NT2/D1 (cell line): ENCODE data around the gene RNPEPL1.

Experiments used
- DNase-seq: peaks from one replicate; pipeline ENCODE4 v3.0.0-alpha.2; 2011; ENCODE audit warnings: low read depth, low spot score
- H3K27me3 ChIP-seq: 2 replicates; pipeline ENCODE4 v1.6.0; 2011; ENCODE audit warnings: mild to moderate bottlenecking; ENCODE audit not compliant: insufficient read length, insufficient read depth
- H3K36me3 ChIP-seq: 2 replicates; pipeline ENCODE4 v1.6.1; 2011; ENCODE audit warnings: mild to moderate bottlenecking, low read length, mixed read lengths; ENCODE audit not compliant: insufficient read depth, insufficient read length
- H3K4me1 ChIP-seq: 2 replicates; pipeline ENCODE4 v1.5.1; 2011; ENCODE audit not compliant: insufficient read depth, insufficient read length
- H3K4me3 ChIP-seq: 2 replicates; pipeline ENCODE4 v1.5.1; 2011; ENCODE audit warnings: low read depth; ENCODE audit not compliant: insufficient read length
- H3K9ac ChIP-seq: 2 replicates; pipeline ENCODE4 v1.6.0; 2011; ENCODE audit warnings: low read depth; ENCODE audit not compliant: insufficient read length
- H3K9me3 ChIP-seq: 2 replicates; pipeline ENCODE4 v1.5.1; 2011; ENCODE audit warnings: mild to moderate bottlenecking, low read length; ENCODE audit not compliant: insufficient read depth
- SUZ12 ChIP-seq: IDR thresholded peaks from 2 replicates; pipeline ENCODE4 v1.6.1; 2011; ENCODE audit not compliant: insufficient read length, insufficient read depth; ENCODE audit errors: extremely low read depth
- YY1 ChIP-seq: IDR thresholded peaks from 2 replicates; pipeline ENCODE4 v1.6.1; 2011; ENCODE audit not compliant: insufficient read length, insufficient read depth
- ZNF274 ChIP-seq: IDR thresholded peaks from 2 replicates; pipeline ENCODE4 v1.6.1; 2011; ENCODE audit warnings: mild to moderate bottlenecking, low read depth, low read length

Gene RNPEPL1

GRCh38 chr2:240577281-240578109, 9.2 kb downstream of the RNPEPL1 start:
- no peak overlapping the region for H3K9ac ChIP-seq
- DNase-seq, result no peak
- peaks cover 15% of the 10 kb centered on the region for H3K4me1 ChIP-seq
- no peak overlapping the region for H3K4me3 ChIP-seq
- TF ChIP-seq ZNF274 (no peak), YY1 (no peak), SUZ12 (no peak)
- no peaks in the 10 kb centered on the region for H3K27me3 ChIP-seq
- no peaks in the 10 kb centered on the region for H3K9me3 ChIP-seq
- peaks cover 60% of the 10 kb centered on the region for H3K36me3 ChIP-seq

- H3K36me3 ChIP-seq, result peaks cover 58% of the 10 kb centered on the region
- H3K9ac ChIP-seq, result no peak overlapping the region
- DNase-seq, result no peak
Measured at GRCh38 chr2:240578110-240578450, 9.8 kb downstream of the RNPEPL1 start.

DNA sequence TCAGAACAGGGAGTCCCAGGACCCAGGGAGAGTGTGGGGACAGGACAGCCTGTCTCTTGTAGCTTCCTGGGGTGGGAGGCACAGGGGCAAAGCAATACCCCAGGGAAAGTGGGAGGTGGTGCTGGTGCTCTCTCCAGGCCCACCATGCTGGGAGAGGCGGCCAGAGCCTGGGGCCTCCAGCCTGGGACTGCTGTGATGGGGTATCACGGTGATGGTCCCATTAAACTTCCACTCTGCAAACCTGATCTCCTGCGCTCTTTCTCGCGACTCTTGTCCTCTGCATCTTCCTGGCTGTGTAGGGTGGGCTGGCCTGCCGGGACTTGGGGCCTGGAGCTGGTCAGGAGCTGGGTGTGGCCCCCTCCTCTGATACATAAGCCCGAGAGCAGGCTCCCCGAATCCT, 10.2 kb downstream of the RNPEPL1 start:
- TF ChIP-seq YY1, result no peak
- TF ChIP-seq SUZ12, result no peak
- peaks cover 60% of the 10 kb centered on the region for H3K36me3 ChIP-seq
- H3K9ac ChIP-seq, result no peak overlapping the region
- no peak for DNase-seq
- H3K4me1 ChIP-seq, result peaks cover 18% of the 10 kb centered on the region
- no peaks in the 10 kb centered on the region for H3K27me3 ChIP-seq
- no peak overlapping the region for H3K4me3 ChIP-seq
- H3K9me3 ChIP-seq, result no peaks in the 10 kb centered on the region

More at GRCh38 chr2:240578110-240578450, 9.8 kb downstream of the RNPEPL1 start:
- Histone ChIP-seq H3K27me3 (no peaks in the 10 kb centered on the region), H3K9me3 (no peaks in the 10 kb centered on the region), H3K4me3 (no peak overlapping the region), H3K4me1 (peaks cover 18% of the 10 kb centered on the region)
- no peak for TF ChIP-seq YY1
- no peak for TF ChIP-seq ZNF274
- TF ChIP-seq SUZ12, result no peak

GRCh38 chr2:240579071-240579762, 10.9 kb downstream of the RNPEPL1 start:
- no peaks in the 10 kb centered on the region for H3K9me3 ChIP-seq
- peaks cover 62% of the 10 kb centered on the region for H3K36me3 ChIP-seq
- no peaks in the 10 kb centered on the region for H3K27me3 ChIP-seq
- peaks cover 18% of the 10 kb centered on the region for H3K4me1 ChIP-seq
- H3K9ac ChIP-seq, result peak overlapping the region; percentile 27
- TF ChIP-seq SUZ12, result no peak
- TF ChIP-seq ZNF274, result no peak
- TF ChIP-seq YY1, result no peak
- H3K4me3 ChIP-seq, result no peak overlapping the region
- no peak for DNase-seq

DNA sequence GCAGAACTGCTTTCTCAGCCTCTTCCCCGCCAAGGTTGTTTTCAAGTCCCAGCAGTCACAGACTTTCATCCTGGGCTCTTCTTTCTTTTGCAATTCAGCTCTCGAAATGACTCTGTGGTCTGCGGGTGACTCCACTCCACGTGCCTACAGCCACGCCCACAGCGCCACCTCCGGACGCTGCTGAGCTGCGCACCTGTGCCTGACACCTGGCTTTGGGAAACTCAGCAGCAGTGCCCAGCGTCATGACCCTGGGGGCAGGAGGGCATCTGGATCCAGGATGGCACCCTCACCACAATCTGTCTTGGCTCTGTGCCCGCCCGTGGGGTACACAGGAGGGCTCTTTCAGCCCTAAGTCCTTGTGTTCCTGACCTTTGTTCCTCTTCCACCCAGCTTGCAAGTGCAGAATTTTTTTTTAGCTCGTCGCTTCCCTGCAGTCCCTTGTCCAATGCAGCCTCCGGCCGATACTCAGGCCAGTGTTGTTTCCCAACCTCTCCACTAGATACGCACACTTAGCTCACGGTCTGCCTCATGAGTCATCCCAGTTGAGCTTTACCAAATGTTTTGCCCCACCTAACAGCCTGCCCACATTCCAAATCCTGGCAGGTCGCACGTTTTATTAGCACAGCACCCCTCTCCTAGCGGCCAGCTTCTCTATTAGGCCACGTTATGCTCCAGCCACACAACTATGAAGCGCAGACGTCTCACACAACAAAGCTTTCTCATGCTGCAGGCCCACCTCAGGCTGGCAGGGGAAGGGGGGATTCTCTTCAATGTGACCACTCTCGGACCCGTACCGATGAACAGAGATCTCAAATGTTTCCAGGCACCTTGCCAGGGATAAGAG, 11.7 kb downstream of the RNPEPL1 start:
- Histone ChIP-seq H3K4me3 (no peak overlapping the region), H3K9me3 (no peaks in the 10 kb centered on the region), H3K27me3 (no peaks in the 10 kb centered on the region), H3K4me1 (peaks cover 24% of the 10 kb centered on the region), H3K9ac (peak overlapping the region; percentile 36), H3K36me3 (peaks cover 60% of the 10 kb centered on the region)
- TF ChIP-seq SUZ12 (no peak), ZNF274 (no peak), YY1 (no peak)
- DNase-seq, result no peak

GRCh38 chr2:240581811-240582210, 13.5 kb downstream of the RNPEPL1 start:
- Histone ChIP-seq H3K4me1 (peaks cover 26% of the 10 kb centered on the region), H3K27me3 (no peaks in the 10 kb centered on the region), H3K36me3 (peaks cover 47% of the 10 kb centered on the region), H3K9ac (no peak overlapping the region), H3K4me3 (no peak overlapping the region), H3K9me3 (no peaks in the 10 kb centered on the region)
- peak; percentile 66 for DNase-seq
- no peak for TF ChIP-seq SUZ12

DNA sequence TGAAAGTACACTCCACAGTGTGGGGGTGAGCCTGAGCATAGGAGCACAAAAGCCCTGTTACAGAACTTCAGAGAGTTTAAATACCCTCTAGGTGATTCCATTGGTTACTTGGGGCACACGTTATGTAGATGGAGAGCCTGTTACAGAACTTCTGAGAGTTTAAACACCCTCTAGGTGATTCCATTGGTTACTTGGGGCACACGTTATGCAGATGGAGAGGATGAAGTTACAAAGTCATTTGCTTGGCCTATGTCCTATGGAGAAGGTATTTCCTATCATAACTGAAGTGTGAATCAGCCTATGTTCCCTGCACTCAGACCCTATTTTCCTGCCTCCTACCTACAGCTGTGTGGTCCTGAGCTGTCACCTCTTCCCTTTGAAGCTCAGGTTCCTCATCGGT, 14.5 kb downstream of the RNPEPL1 start:
- Histone ChIP-seq H3K27me3 (peaks cover under 1% of the 10 kb centered on the region), H3K4me3 (no peak overlapping the region), H3K9me3 (no peaks in the 10 kb centered on the region), H3K4me1 (peaks cover 27% of the 10 kb centered on the region), H3K36me3 (peaks cover 38% of the 10 kb centered on the region), H3K9ac (no peak overlapping the region)
- TF ChIP-seq YY1, result no peak
- TF ChIP-seq SUZ12, result no peak
- TF ChIP-seq ZNF274, result no peak
- no peak for DNase-seq
